Hepatocyte (in vitro differentiated cells): Measurements from ENCODE around the gene TCF7L1.
"Not testable (repeated sequence)": the region's sequence is repeated elsewhere in the genome, so short reads cannot be mapped to it uniquely, and the experiment has no call there.

Experiments used
- CTCF ChIP-seq: fragments of 200-600 bp; sonication (generic); IDR thresholded peaks from 2 replicates; pipeline ENCODE4 v1.5.1; 2016; ENCODE audit warnings: antibody characterized with exemption, mild to moderate bottlenecking; ENCODE audit not compliant: poor library complexity
- EZH2 ChIP-seq: fragments of 200-600 bp; sonication (generic); IDR thresholded peaks from 2 replicates; pipeline ENCODE4 v1.6.1; 2016; ENCODE audit warnings: antibody characterized with exemption, mild to moderate bottlenecking, borderline replicate concordance
- EZH2phosphoT487 ChIP-seq: fragments of 200-600 bp; sonication (generic); IDR thresholded peaks from one replicate; pipeline ENCODE4 v1.6.1; 2018; ENCODE audit warnings: antibody characterized with exemption, mild to moderate bottlenecking, low read depth, moderate library complexity; ENCODE audit not compliant: unreplicated experiment, severe bottlenecking

GRCh38 chr2:85126462-85126861 lies 6.7 kb upstream of the TCF7L1 start:
- not testable (repeated sequence) for TF ChIP-seq CTCF, EZH2, EZH2phosphoT487
